ENCODE data around the gene OR2F1.

Gene OR2F1

DNA sequence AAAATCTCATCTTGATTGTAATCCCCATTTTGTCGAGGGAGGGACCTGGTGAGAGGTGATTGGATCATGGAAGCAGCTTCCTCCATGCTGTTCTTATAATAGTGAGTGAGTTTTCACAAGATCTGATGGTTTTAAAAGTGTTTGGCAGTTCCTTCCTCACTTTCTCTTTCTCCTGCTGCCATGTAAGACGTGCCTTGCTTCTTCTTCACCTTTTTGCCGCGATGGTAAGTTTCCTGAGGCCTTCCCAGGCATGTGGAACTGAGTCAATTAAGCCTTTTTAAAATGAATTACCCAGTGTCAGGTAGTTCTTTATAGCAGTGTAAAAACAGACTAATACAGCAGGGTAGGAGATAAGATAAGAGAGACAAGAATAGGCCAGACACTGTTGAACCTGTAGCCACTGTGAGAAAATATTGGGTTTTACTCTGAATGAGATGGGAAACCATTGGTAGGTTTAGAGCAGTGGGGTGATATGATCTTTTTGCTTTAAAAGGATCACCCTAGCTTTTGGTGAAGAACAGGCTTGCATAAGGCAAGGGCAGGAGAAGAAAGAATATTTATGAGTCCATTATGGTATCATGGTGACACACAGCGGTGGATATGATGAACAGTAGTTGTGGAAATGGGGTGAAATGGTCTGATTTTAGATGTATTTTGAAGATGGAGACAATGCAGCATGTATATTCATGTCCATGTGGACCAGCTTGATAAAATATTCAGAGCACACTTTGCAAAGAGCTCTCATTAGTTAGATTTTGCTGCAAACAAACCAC, 57.0 kb downstream of the OR2F1 start:
- DNase-seq (ENCODE audit: low spot score): no peak

More for the DNA sequence above, 57.0 kb downstream of the OR2F1 start:
- TF ChIP-seq, protein P1, sequence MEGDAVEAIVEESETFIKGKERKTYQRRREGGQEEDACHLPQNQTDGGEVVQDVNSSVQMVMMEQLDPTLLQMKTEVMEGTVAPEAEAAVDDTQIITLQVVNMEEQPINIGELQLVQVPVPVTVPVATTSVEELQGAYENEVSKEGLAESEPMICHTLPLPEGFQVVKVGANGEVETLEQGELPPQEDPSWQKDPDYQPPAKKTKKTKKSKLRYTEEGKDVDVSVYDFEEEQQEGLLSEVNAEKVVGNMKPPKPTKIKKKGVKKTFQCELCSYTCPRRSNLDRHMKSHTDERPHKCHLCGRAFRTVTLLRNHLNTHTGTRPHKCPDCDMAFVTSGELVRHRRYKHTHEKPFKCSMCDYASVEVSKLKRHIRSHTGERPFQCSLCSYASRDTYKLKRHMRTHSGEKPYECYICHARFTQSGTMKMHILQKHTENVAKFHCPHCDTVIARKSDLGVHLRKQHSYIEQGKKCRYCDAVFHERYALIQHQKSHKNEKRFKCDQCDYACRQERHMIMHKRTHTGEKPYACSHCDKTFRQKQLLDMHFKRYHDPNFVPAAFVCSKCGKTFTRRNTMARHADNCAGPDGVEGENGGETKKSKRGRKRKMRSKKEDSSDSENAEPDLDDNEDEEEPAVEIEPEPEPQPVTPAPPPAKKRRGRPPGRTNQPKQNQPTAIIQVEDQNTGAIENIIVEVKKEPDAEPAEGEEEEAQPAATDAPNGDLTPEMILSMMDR (IDR thresholded peaks at IDR 0.05; ENCODE audit: extremely low read depth, insufficient read depth, missing control alignments): no peak
- in situ Hi-C loops (cut with MboI; ENCODE audit: low pct_unique_long_range_greater_than_20kb, low sequenced_read_pairs, unreplicated experiment): no loop called here
